ENCODE measurements around the gene LUC7L. TPM values are rescaled to one million over a fixed set of nuclear protein-coding genes. Genes with fewer than 3 reads are reported as not detected.

The LUC7L gene
- total and polyA plus RNA-seq, 10 of the 15 experiments (the other 5 are each of a cell fraction or from before 2014, with no cell fraction given) = 2.3 to 59.6 (median 44.1) TPM

DNA sequence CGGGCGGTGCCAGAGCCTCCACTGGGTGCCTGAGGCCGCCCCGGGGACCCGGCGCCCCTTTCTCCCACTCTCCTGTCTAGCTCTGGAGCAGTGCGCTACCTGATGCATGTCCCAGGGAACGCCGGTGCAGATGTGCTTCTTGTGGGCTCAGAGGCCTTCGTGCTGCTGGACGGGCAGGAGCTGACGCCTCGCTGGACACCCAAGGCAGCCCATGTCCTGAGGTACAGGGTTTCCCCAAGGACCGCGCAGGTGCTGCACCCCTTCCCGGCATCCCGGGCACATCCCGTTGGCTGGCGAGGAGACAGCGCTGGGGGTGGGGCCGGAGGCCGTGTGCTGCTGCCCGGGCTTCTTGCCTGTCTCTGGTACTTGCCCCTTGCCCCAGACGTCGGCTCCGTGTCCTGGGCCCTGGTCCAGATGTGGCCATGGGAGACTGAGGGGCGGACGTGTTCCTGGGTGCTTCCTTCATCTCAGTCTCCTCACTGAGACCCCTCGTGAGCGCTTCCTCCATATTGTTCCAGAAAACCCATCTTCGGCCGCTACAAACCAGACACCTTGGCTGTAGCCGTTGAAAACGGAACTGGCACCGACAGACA, 34.0 kb upstream of the LUC7L start (continued):
- TF ChIP-seq BCLAF1 (IDR thresholded peaks at IDR 0.05) (no peak), BCL11A (IDR thresholded peaks at IDR 0.05; ENCODE audit: low read depth, low read length) (no peak), KAT2A (conservative IDR thresholded peaks at IDR 0.05; ENCODE audit: control insufficient read depth, low read depth, low read length) (no peak)

- no peak for FAIRE-seq
- no peaks in the 10 kb centered on the region for H3K9me3 ChIP-seq (replicated peaks; ENCODE audit: control insufficient read depth, insufficient read depth, low read length)
- in situ Hi-C loops (cut with MboI) = no loop called here
Measured at GRCh38 chr16:262121-262745, 33.0 kb upstream of the LUC7L start.

More at GRCh38 chr16:262121-262745, 33.0 kb upstream of the LUC7L start:
- Histone ChIP-seq H3K79me2 (ENCODE audit: control insufficient read depth, insufficient read depth, low read length) (no peaks in the 10 kb centered on the region), H3K36me3 (ENCODE audit: control insufficient read depth in 2 of 2, insufficient read depth in 2 of 2, low read length in 1 of 2) (no peaks in the 10 kb centered on the region; a peak in 1 of 4 replicates), H3K4me1 (ENCODE audit: control insufficient read depth, insufficient read depth, low read length) (no peaks in the 10 kb centered on the region), H4K20me1 (ENCODE audit: control insufficient read depth, insufficient read depth) (no peaks in the 10 kb centered on the region), H3K27me3 (replicated peaks in 1 of 2; ENCODE audit: control insufficient read depth in 2 of 2, insufficient read depth in 2 of 2, low read length in 1 of 2) (no peaks in the 10 kb centered on the region), H2AFZ (ENCODE audit: control insufficient read depth, low read depth, low read length) (no peak overlapping the region), H3K27ac (ENCODE audit: control insufficient read depth, insufficient read depth) (no peak overlapping the region), H3K9ac (ENCODE audit: control insufficient read depth, insufficient read depth, low read length) (no peak overlapping the region), H3K4me3 (no peak overlapping the region), H3K4me2 (ENCODE audit: control insufficient read depth, insufficient read depth) (no peak overlapping the region)
- no TSS peak for BruUV-seq (replicated peaks)
- 90% methylated on average over 25 of the region's 29 CpGs for WGBS (ENCODE audit: insufficient coverage, insufficient replicate concordance, low lambda C conversion rate, missing lambda C conversion rate)
- no peak for ATAC-seq
- no peak for TF ChIP-seq ZNF687 (IDR thresholded peaks at IDR 0.05)
- intact Hi-C loops (cut with micrococcal nuclease; ENCODE audit: unreplicated experiment) = no loop called here
- CTCF ChIA-PET = no interaction called here
- no peak for DNase-seq (ENCODE audit: low read depth, low spot score)
- SMC1A ChIA-PET (ENCODE audit: uncharacterized antibody, unreplicated experiment) = no interaction called here
- POLR2A ChIA-PET = no interaction called here
- RAD21 ChIA-PET (ENCODE audit: unreplicated experiment) = no interaction called here
